Urinary bladder (tissue), 4 donors: Measurements from ENCODE around the gene UST. TPM values are rescaled to one million over a fixed set of nuclear protein-coding genes. Genes with fewer than 3 reads are reported as not detected.

Experiments used
- DNase-seq: peaks from one replicate; pipeline ENCODE4 v3.0.0-alpha.2; 2015; ENCODE audit errors: extremely low spot score
- H3K27ac ChIP-seq: one replicate; pipeline ENCODE4 v1.5.1; 2013; ENCODE audit warnings: low read depth, mild to moderate bottlenecking, moderate library complexity
- H3K36me3 ChIP-seq: one replicate; pipeline ENCODE4 v1.6.1; 2013; ENCODE audit warnings: mild to moderate bottlenecking, moderate library complexity; ENCODE audit not compliant: insufficient read depth
- H3K4me1 ChIP-seq: one replicate; pipeline ENCODE4 v1.6.1; 2013; ENCODE audit warnings: mild to moderate bottlenecking, moderate library complexity; ENCODE audit not compliant: insufficient read depth
- H3K4me3 ChIP-seq: one replicate; pipeline ENCODE4 v1.5.1; 2013; ENCODE audit warnings: low read depth, low read length
- WGBS: extraction: QIAGEN DNeasy Blood & Tissue Kit; methylation state at CpG from one replicate; pipeline ENCODE4 v1.1.7; 2013; 5-methylcytosine and 5-hydroxymethylcytosine counted together
- polyA plus RNA-seq: library from polyadenylated mRNA; stranded (reverse); fragments of 200-250 nt; gene quantifications from one replicate; pipeline ENCODE4 v1.2.3, GENCODE V29; 2013
- total RNA-seq: library from RNA; depleted of rRNA; stranded (reverse); fragments of >200 nt; gene quantifications from one replicate; pipeline ENCODE4 v1.2.3, GENCODE V29; 2014
- donor health status: healthy with polysubstance abuse.
- donor health status: healthy.

Gene UST
- total and polyA plus RNA-seq, 2 donors, result 12.4 to 27.8 TPM

GRCh38 chr6:148924226-148925012 is 177.6 kb downstream of the UST start:
- DNase-seq, result no peak
- Histone ChIP-seq H3K36me3 (no peaks in the 10 kb centered on the region), H3K4me1 (no peaks in the 10 kb centered on the region), H3K27ac (no peak overlapping the region), H3K4me3 (no peak overlapping the region)
- 91% methylated on average over 8 of the region's 8 CpGs for WGBS

GRCh38 chr6:148925701-148926100 is 178.9 kb downstream of the UST start:
- WGBS, result 83% methylated on average over 2 of the region's 2 CpGs
- H3K27ac ChIP-seq, result no peak overlapping the region

GRCh38 chr6:148926478-148926877 is 179.6 kb downstream of the UST start:
- Histone ChIP-seq H3K4me3 (no peak overlapping the region), H3K36me3 (no peaks in the 10 kb centered on the region), H3K4me1 (no peaks in the 10 kb centered on the region), H3K27ac (no peak overlapping the region)
- no peak for DNase-seq
- WGBS, result 90% methylated on average over 2 of the region's 2 CpGs

More at GRCh38 chr6:148925701-148926100, 178.9 kb downstream of the UST start:
- no peak for DNase-seq
- no peaks in the 10 kb centered on the region for H3K36me3 ChIP-seq
- H3K4me3 ChIP-seq, result no peak overlapping the region
- no peaks in the 10 kb centered on the region for H3K4me1 ChIP-seq

- H3K27ac ChIP-seq, result no peak overlapping the region
- no peaks in the 10 kb centered on the region for H3K36me3 ChIP-seq
- H3K4me1 ChIP-seq, result no peaks in the 10 kb centered on the region
- DNase-seq, result no peak
- 100% methylated on average over 1 of the region's 1 CpG for WGBS
- H3K4me3 ChIP-seq, result no peak overlapping the region
Measured at GRCh38 chr6:148927586-148927985, 180.8 kb downstream of the UST start.

GRCh38 chr6:148928811-148929210 is 182.0 kb downstream of the UST start:
- 96% methylated on average over 1 of the region's 1 CpG for WGBS
- DNase-seq, result no peak
- H3K36me3 ChIP-seq, result no peaks in the 10 kb centered on the region
- no peak overlapping the region for H3K4me3 ChIP-seq
- no peak overlapping the region for H3K27ac ChIP-seq
- no peaks in the 10 kb centered on the region for H3K4me1 ChIP-seq

GRCh38 chr6:148932208-148932607 is 185.4 kb downstream of the UST start:
- WGBS, result 92% methylated on average over 1 of the region's 1 CpG
- no peak overlapping the region for H3K4me3 ChIP-seq
- no peaks in the 10 kb centered on the region for H3K4me1 ChIP-seq
- H3K27ac ChIP-seq, result no peak overlapping the region
- no peak for DNase-seq
- H3K36me3 ChIP-seq, result no peaks in the 10 kb centered on the region

- WGBS, result 92% methylated on average over 4 of the region's 4 CpGs
- Histone ChIP-seq H3K4me3 (no peak overlapping the region), H3K36me3 (no peaks in the 10 kb centered on the region), H3K27ac (no peak overlapping the region), H3K4me1 (no peaks in the 10 kb centered on the region)
- no peak for DNase-seq
Measured at GRCh38 chr6:148932731-148933130, 185.9 kb downstream of the UST start.

- Histone ChIP-seq H3K4me1 (no peaks in the 10 kb centered on the region), H3K4me3 (no peak overlapping the region), H3K36me3 (no peaks in the 10 kb centered on the region), H3K27ac (no peak overlapping the region)
- DNase-seq, result no peak
- 49% methylated on average over 4 of the region's 4 CpGs for WGBS
Measured at GRCh38 chr6:148934539-148934938, 187.7 kb downstream of the UST start.

- Histone ChIP-seq H3K4me3 (no peak overlapping the region), H3K4me1 (no peaks in the 10 kb centered on the region), H3K27ac (no peak overlapping the region), H3K36me3 (no peaks in the 10 kb centered on the region)
- 36% methylated on average over 3 of the region's 3 CpGs for WGBS
- no peak for DNase-seq
Measured at GRCh38 chr6:148934961-148935360, 188.1 kb downstream of the UST start.

- no peak for DNase-seq
- no peak overlapping the region for H3K4me3 ChIP-seq
- H3K27ac ChIP-seq, result no peak overlapping the region
- H3K36me3 ChIP-seq, result no peaks in the 10 kb centered on the region
- WGBS, result 85% methylated on average over 7 of the region's 7 CpGs
- no peaks in the 10 kb centered on the region for H3K4me1 ChIP-seq
Measured at GRCh38 chr6:148935705-148936435, 189.0 kb downstream of the UST start.

- WGBS, result 26% methylated on average over 1 of the region's 1 CpG
- DNase-seq, result no peak
- Histone ChIP-seq H3K36me3 (no peaks in the 10 kb centered on the region), H3K27ac (no peak overlapping the region), H3K4me3 (no peak overlapping the region), H3K4me1 (no peaks in the 10 kb centered on the region)
Measured at GRCh38 chr6:148943451-148943850, 196.6 kb downstream of the UST start.

- Histone ChIP-seq H3K36me3 (no peaks in the 10 kb centered on the region), H3K4me3 (no peak overlapping the region), H3K27ac (no peak overlapping the region), H3K4me1 (no peaks in the 10 kb centered on the region)
- WGBS, result 96% methylated on average over 1 of the region's 1 CpG
- no peak for DNase-seq
Measured at GRCh38 chr6:148944608-148945007, 197.8 kb downstream of the UST start.

GRCh38 chr6:148945301-148946021 is 198.6 kb downstream of the UST start:
- no peak overlapping the region for H3K27ac ChIP-seq
- no peaks in the 10 kb centered on the region for H3K4me1 ChIP-seq
- no peak for DNase-seq
- H3K4me3 ChIP-seq, result no peak overlapping the region
- H3K36me3 ChIP-seq, result no peaks in the 10 kb centered on the region
- 87% methylated on average over 8 of the region's 8 CpGs for WGBS
